HG02884 (cell line): ENCODE data around the gene TRPM3.

ENCODE experiments used
- ATAC-seq: cut with Tn5 transposase; IDR thresholded peaks from one replicate; pipeline ENCODE4 v1.9.1; 2021; ENCODE audit warnings: mild to moderate bottlenecking, moderate library complexity; ENCODE audit not compliant: unreplicated experiment

The TRPM3 gene

GRCh38 chr9:70537084-70537483, 584.3 kb downstream of the TRPM3 start:
- ATAC-seq: no peak

GRCh38 chr9:70535546-70536323, 585.7 kb downstream of the TRPM3 start:
- ATAC-seq: no peak

GRCh38 chr9:70534471-70534870, 587.0 kb downstream of the TRPM3 start:
- no peak for ATAC-seq

- ATAC-seq: no peak
Observed at GRCh38 chr9:70534061-70534460, 587.4 kb downstream of the TRPM3 start.

- no peak for ATAC-seq
Observed at GRCh38 chr9:70533492-70533891, 587.9 kb downstream of the TRPM3 start.

GRCh38 chr9:70532716-70533115, 588.7 kb downstream of the TRPM3 start:
- no peak for ATAC-seq

GRCh38 chr9:70531311-70531710, 590.1 kb downstream of the TRPM3 start:
- no peak for ATAC-seq

GRCh38 chr9:70530716-70531115, 590.7 kb downstream of the TRPM3 start:
- no peak for ATAC-seq

- no peak for ATAC-seq
Observed at GRCh38 chr9:70529833-70530232, 591.6 kb downstream of the TRPM3 start.

GRCh38 chr9:70529377-70529776, 592.0 kb downstream of the TRPM3 start:
- no peak for ATAC-seq

- no peak for ATAC-seq
Observed at GRCh38 chr9:70526902-70527301, 594.5 kb downstream of the TRPM3 start.

- ATAC-seq: no peak
Observed at GRCh38 chr9:70525519-70525918, 595.9 kb downstream of the TRPM3 start.

- no peak for ATAC-seq
Observed at GRCh38 chr9:70519912-70520724, 601.3 kb downstream of the TRPM3 start.

- no peak for ATAC-seq
Observed at GRCh38 chr9:70517926-70518610, 603.4 kb downstream of the TRPM3 start.

- no peak for ATAC-seq
Observed at GRCh38 chr9:70514273-70514672, 607.1 kb downstream of the TRPM3 start.

- ATAC-seq: no peak
Observed at GRCh38 chr9:70511858-70512257, 609.6 kb downstream of the TRPM3 start.

GRCh38 chr9:70510157-70510770, 611.2 kb downstream of the TRPM3 start:
- no peak for ATAC-seq

GRCh38 chr9:70506159-70506558, 615.3 kb downstream of the TRPM3 start:
- no peak for ATAC-seq

- no peak for ATAC-seq
Observed at GRCh38 chr9:70504834-70505233, 616.6 kb downstream of the TRPM3 start.

GRCh38 chr9:70502690-70503089, 618.7 kb downstream of the TRPM3 start:
- ATAC-seq: no peak

- ATAC-seq: no peak
Observed at GRCh38 chr9:70500793-70501192, 620.6 kb downstream of the TRPM3 start.
